H9 (cell line): ENCODE measurements around the gene SMARCAL1. TPM values are rescaled to one million over a fixed set of nuclear protein-coding genes. Genes with fewer than 3 reads are reported as not detected.

Experiments
- DNase-seq: peaks from one replicate; pipeline ENCODE4 v3.0.0-alpha.2; 2017
- H2AFZ ChIP-seq: one replicate; pipeline ENCODE4 v1.6.1; 2013; ENCODE audit warnings: mild to moderate bottlenecking, low read length, control low read depth, moderate library complexity
- H2AK5ac ChIP-seq: 2 replicates; pipeline ENCODE4 v1.6.1; 2013; ENCODE audit warnings: low read length, control low read depth, mixed read lengths; ENCODE audit not compliant: insufficient read length
- H2BK120ac ChIP-seq: one replicate; pipeline ENCODE4 v1.6.1; 2013; ENCODE audit warnings: low read depth, mild to moderate bottlenecking, low read length, control low read depth, inconsistent platforms; ENCODE audit not compliant: poor library complexity, severe bottlenecking
- H2BK12ac ChIP-seq: 2 replicates; pipeline ENCODE4 v1.6.1; 2013; ENCODE audit warnings: low read length, control low read depth, mixed read lengths, low read depth; ENCODE audit not compliant: insufficient read length
- H2BK15ac ChIP-seq: 2 replicates; pipeline ENCODE4 v1.6.1; 2013; ENCODE audit warnings: low read depth, low read length, control low read depth
- H2BK20ac ChIP-seq: one replicate; pipeline ENCODE4 v1.6.1; 2013; ENCODE audit warnings: low read depth, mild to moderate bottlenecking, low read length, control low read depth, inconsistent platforms; ENCODE audit not compliant: poor library complexity, severe bottlenecking
- H2BK5ac ChIP-seq: 2 replicates; pipeline ENCODE4 v1.6.1; 2013; ENCODE audit warnings: low read length, control low read depth, mixed read lengths; ENCODE audit not compliant: insufficient read length
- H3K14ac ChIP-seq: 2 replicates; pipeline ENCODE4 v1.6.1; 2013; ENCODE audit warnings: low read length, control low read depth; ENCODE audit not compliant: insufficient read depth
- H3K18ac ChIP-seq: 2 replicates; pipeline ENCODE4 v1.6.1; 2013; ENCODE audit warnings: low read depth, mild to moderate bottlenecking, mixed read lengths, low read length, control low read depth; ENCODE audit not compliant: insufficient read length
- H3K23ac ChIP-seq: 2 replicates; pipeline ENCODE4 v1.6.1; 2013; ENCODE audit warnings: low read length, control low read depth, mixed read lengths, low read depth; ENCODE audit not compliant: insufficient read length
- H3K23me2 ChIP-seq: 2 replicates; pipeline ENCODE4 v1.6.1; 2013; ENCODE audit warnings: low read depth, mild to moderate bottlenecking, mixed read lengths, low read length, control low read depth; ENCODE audit not compliant: insufficient read length, poor library complexity, severe bottlenecking
- H3K27ac ChIP-seq: 2 replicates; pipeline ENCODE4 v1.5.1; 2013; ENCODE audit warnings: low read length, control low read depth, mixed read lengths, low read depth; ENCODE audit not compliant: insufficient read length
- H3K27me3 ChIP-seq: 2 replicates; pipeline ENCODE4 v1.6.1; 2013; ENCODE audit warnings: low read length, control low read depth, inconsistent platforms; ENCODE audit not compliant: insufficient read depth
- H3K4ac ChIP-seq: 2 replicates; pipeline ENCODE4 v1.6.1; 2013; ENCODE audit warnings: low read depth, mild to moderate bottlenecking, control low read depth, inconsistent platforms, low read length, moderate library complexity
- H3K4me1 ChIP-seq: 2 replicates; pipeline ENCODE4 v1.6.1; 2013; ENCODE audit warnings: low read length, control low read depth, inconsistent platforms; ENCODE audit not compliant: insufficient read depth
- H3K4me2 ChIP-seq: 2 replicates; pipeline ENCODE4 v1.6.1; 2013; ENCODE audit warnings: low read length, control low read depth, mixed read lengths; ENCODE audit not compliant: insufficient read length, insufficient read depth
- H3K56ac ChIP-seq: 2 replicates; pipeline ENCODE4 v1.6.1; 2013; ENCODE audit warnings: low read depth, mild to moderate bottlenecking, mixed read lengths, low read length, control low read depth; ENCODE audit not compliant: insufficient read length
- H3K79me1 ChIP-seq: 2 replicates; pipeline ENCODE4 v1.6.1; 2013; ENCODE audit warnings: low read depth, mild to moderate bottlenecking, moderate library complexity, low read length, control low read depth, inconsistent platforms; ENCODE audit not compliant: insufficient read depth, poor library complexity, severe bottlenecking
- H3K79me2 ChIP-seq: 2 replicates; pipeline ENCODE4 v1.6.1; 2013; ENCODE audit warnings: low read length, control low read depth, inconsistent platforms; ENCODE audit not compliant: insufficient read depth
- H3K9ac ChIP-seq: 2 replicates; pipeline ENCODE4 v1.6.1; 2013; ENCODE audit warnings: low read length, control low read depth, mixed read lengths; ENCODE audit not compliant: insufficient read length; ENCODE audit errors: extremely low read depth
- H3K9me3 ChIP-seq: one replicate; pipeline ENCODE4 v1.6.1; 2013; ENCODE audit warnings: low read depth, low read length, inconsistent platforms; ENCODE audit not compliant: control insufficient read depth
- H3T11ph ChIP-seq: one replicate; pipeline ENCODE4 v1.6.1; 2013; ENCODE audit warnings: mild to moderate bottlenecking, low read length, control low read depth, inconsistent platforms
- H4K20me1 ChIP-seq: one replicate; pipeline ENCODE4 v1.6.1; 2013; ENCODE audit not compliant: control insufficient read depth, insufficient read length, insufficient read depth
- H4K5ac ChIP-seq: 2 replicates; pipeline ENCODE4 v1.6.1; 2013; ENCODE audit warnings: low read depth, mild to moderate bottlenecking, mixed read lengths, low read length, control low read depth; ENCODE audit not compliant: insufficient read length
- H4K8ac ChIP-seq: replicated peaks from 2 replicates; pipeline ENCODE4 v1.6.1; 2013; ENCODE audit warnings: low read length, control low read depth, mixed read lengths, low read depth; ENCODE audit not compliant: insufficient read length
- H4K91ac ChIP-seq: 2 replicates; pipeline ENCODE4 v1.6.1; 2013; ENCODE audit warnings: low read depth, mild to moderate bottlenecking, moderate library complexity, mixed read lengths, low read length, control low read depth; ENCODE audit not compliant: insufficient read length
- H3K27ac Mint-ChIP-seq, 3 experiments: 2 replicates in 2 of 3; 3 replicates in 1 of 3; pipeline ENCODE4 v1.8.0; 2020 to 2021; ENCODE audit warnings: mixed read lengths in 3 of 3, mild to moderate bottlenecking in 1 of 3, moderate library complexity in 1 of 3
- H3K27me3 Mint-ChIP-seq: 2 replicates; pipeline ENCODE4 v1.8.0; 2021; ENCODE audit warnings: low read depth, mild to moderate bottlenecking, moderate library complexity, mixed read lengths
- H3K36me3 Mint-ChIP-seq, 3 experiments: 2 replicates in 2 of 3; 3 replicates in 1 of 3; pipeline ENCODE4 v1.8.0; 2020 to 2021; ENCODE audit warnings: low read depth in 3 of 3, mixed read lengths in 3 of 3; ENCODE audit not compliant: insufficient read depth in 1 of 3
- H3K4me1 Mint-ChIP-seq, 2 experiments: 2 replicates each; pipeline ENCODE4 v1.8.0; 2020; ENCODE audit warnings: mixed read lengths in 2 of 2
- H3K4me3 Mint-ChIP-seq, 2 experiments: 2 replicates in 1 of 2; 3 replicates in 1 of 2; pipeline ENCODE4 v1.8.0; 2020 to 2021; ENCODE audit warnings: mild to moderate bottlenecking in 2 of 2, mixed read lengths in 2 of 2, moderate library complexity in 1 of 2
- H3K9me3 Mint-ChIP-seq, 2 experiments: 2 replicates in 1 of 2; 3 replicates in 1 of 2; pipeline ENCODE4 v1.8.0; 2020; ENCODE audit warnings: mild to moderate bottlenecking in 2 of 2, mixed read lengths in 2 of 2, moderate library complexity in 1 of 2
- whole genome bisulfite sequencing: extraction: QIAGEN DNeasy Blood & Tissue Kit; methylation state at CpG from one replicate; pipeline ENCODE4 v1.1.7; 2013; ENCODE audit warnings: missing lambda C conversion rate, low lambda C conversion rate, mixed read lengths; ENCODE audit not compliant: insufficient read length; ENCODE audit errors: extremely low coverage; 5-methylcytosine and 5-hydroxymethylcytosine counted together
- total RNA-seq: library from RNA; stranded (reverse); gene quantifications from 2 replicates; pipeline ENCODE4 v1.2.1, GENCODE V29; 2021
- TF ChIP-seq, protein P1 (sequence below): fragments of 200-600 bp; sonication (generic); conservative IDR thresholded peaks from 3 replicates; pipeline ENCODE4 v1.8.0; 2021; ENCODE audit warnings: antibody characterized with exemption, mild to moderate bottlenecking

The SMARCAL1 gene
- total RNA-seq, 1 experiment from 2014 or later = 16.5 TPM

DNA sequence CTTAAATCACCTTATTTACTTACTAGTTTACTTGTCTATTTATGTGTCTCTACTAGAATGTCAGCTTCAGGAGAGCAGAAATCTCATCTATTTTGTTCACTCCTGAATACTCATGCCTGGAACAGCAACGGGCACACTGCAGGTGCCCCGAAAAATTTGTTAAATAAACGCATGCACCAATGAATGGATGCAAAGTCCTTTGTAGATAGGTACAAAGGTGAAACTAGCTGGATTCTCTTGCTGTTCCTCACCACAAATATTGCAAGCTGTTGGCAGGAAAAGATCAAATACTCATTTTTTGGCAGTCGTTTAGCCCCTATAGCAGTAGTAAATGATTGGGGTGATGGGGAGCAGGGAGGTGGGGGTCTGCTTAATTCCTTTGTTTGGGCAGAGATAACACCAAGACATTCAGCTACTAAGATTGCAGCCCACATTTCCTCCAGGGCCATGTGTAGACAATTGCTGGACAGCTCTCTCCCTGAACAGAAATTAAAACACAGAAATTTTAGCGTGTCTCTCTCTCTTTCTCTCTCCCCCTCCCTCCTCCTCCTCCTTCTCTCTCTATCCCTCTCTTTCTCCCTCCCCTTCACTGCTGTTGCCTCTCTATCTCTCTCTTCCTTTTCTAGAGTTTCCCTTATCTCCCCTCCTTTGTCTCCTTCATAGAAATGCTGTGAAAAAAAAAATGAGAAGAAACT is 45.4 kb upstream of the SMARCAL1 start:
- Mint-ChIP-seq H3K4me1 (peaks cover 20 to 40% of the 10 kb centered on the region in 2 experiments), H3K9me3 (no peaks in the 10 kb centered on the region), H3K27me3 (peaks cover 51% of the 10 kb centered on the region), H3K36me3 (no peaks in the 10 kb centered on the region), H3K4me3 (no peak overlapping the region), H3K27ac (no peak overlapping the region)
- no peaks in the 10 kb centered on the region for H3K79me2 ChIP-seq
- H3K56ac ChIP-seq = no peak overlapping the region
- H3K4ac ChIP-seq = no peak overlapping the region
- no peak overlapping the region for H2BK120ac ChIP-seq
- no peak for DNase-seq
- no peaks in the 10 kb centered on the region for H4K20me1 ChIP-seq
- no peak overlapping the region for H3K23ac ChIP-seq
- H3K27ac ChIP-seq = no peak overlapping the region
- no CpG with 5 or more reads among the region's 5 CpGs for WGBS
- no peak overlapping the region for H2AK5ac ChIP-seq
- H3K4me1 ChIP-seq = peaks cover 5% of the 10 kb centered on the region; the same call in 1 of the 2 replicates
- no peak overlapping the region for H2BK20ac ChIP-seq
- no peak overlapping the region for H3K18ac ChIP-seq
- H3K23me2 ChIP-seq = peaks cover 13% of the 10 kb centered on the region
- peaks cover 2% of the 10 kb centered on the region; the same call in 1 of the 2 replicates for H3K27me3 ChIP-seq
- no peak overlapping the region for H2BK12ac ChIP-seq
- no peak overlapping the region for H3K4me2 ChIP-seq
- no peaks in the 10 kb centered on the region for H3K79me1 ChIP-seq
- TF ChIP-seq, protein P1, sequence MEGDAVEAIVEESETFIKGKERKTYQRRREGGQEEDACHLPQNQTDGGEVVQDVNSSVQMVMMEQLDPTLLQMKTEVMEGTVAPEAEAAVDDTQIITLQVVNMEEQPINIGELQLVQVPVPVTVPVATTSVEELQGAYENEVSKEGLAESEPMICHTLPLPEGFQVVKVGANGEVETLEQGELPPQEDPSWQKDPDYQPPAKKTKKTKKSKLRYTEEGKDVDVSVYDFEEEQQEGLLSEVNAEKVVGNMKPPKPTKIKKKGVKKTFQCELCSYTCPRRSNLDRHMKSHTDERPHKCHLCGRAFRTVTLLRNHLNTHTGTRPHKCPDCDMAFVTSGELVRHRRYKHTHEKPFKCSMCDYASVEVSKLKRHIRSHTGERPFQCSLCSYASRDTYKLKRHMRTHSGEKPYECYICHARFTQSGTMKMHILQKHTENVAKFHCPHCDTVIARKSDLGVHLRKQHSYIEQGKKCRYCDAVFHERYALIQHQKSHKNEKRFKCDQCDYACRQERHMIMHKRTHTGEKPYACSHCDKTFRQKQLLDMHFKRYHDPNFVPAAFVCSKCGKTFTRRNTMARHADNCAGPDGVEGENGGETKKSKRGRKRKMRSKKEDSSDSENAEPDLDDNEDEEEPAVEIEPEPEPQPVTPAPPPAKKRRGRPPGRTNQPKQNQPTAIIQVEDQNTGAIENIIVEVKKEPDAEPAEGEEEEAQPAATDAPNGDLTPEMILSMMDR = no peak
- H2AFZ ChIP-seq = no peak overlapping the region
- no peak overlapping the region for H4K5ac ChIP-seq
- H3K9ac ChIP-seq = no peak overlapping the region
- no peak overlapping the region for H4K91ac ChIP-seq
- H3K14ac ChIP-seq = no peak overlapping the region
- no peaks in the 10 kb centered on the region for H3K9me3 ChIP-seq
- no peak overlapping the region for H2BK5ac ChIP-seq
- H2BK15ac ChIP-seq = no peak overlapping the region
- no peak overlapping the region for H3T11ph ChIP-seq
- H4K8ac ChIP-seq = no peak overlapping the region
